ENCODE data around the gene KLRF2.

The KLRF2 gene

GRCh38 chr12:9943240-9943639 lies 62.0 kb downstream of the KLRF2 start:
- DNase-seq: peak; percentile 64

GRCh38 chr12:9944391-9944790 lies 63.1 kb downstream of the KLRF2 start:
- DNase-seq: no peak

Data from NCI-H748 treated with DMSO at 0.1 percent for 48 hours (cell line).